Left cardiac atrium (tissue), 4 donors: ENCODE results near the gene TRPM8. TPM values are rescaled to one million over a fixed set of nuclear protein-coding genes. Genes with fewer than 3 reads are reported as not detected.
"Not testable (repeated sequence)": the region's sequence is repeated elsewhere in the genome, so short reads cannot be mapped to it uniquely, and the experiment has no call there.

Experiments
- ATAC-seq, 2 donors: fragments of 200-7000 bp; cut with Tn5 transposase; one replicate each; pipeline ENCODE4 v1.9.1; 2020; ENCODE audit warnings: mild to moderate bottlenecking in 2 of 2, moderate library complexity in 2 of 2
- DNase-seq: peaks from one replicate; pipeline ENCODE4 v3.0.0-alpha.2; 2020
- intact Hi-C, 2 donors: fragments of 100-400 bp; cut with DNase I; formaldehyde crosslinking; loops; one replicate each; pipeline versions ENCODE4 v1.14.1 to v1.15.1; 2022 to 2023
- total RNA-seq, 2 donors: library from RNA; stranded (reverse); fragmentation: NEBNext Ultra II Directional; extraction: Animal tissue kit (Norgen Biotek cat#: 25700); gene quantifications; one replicate each; pipeline ENCODE4 v1.2.1, GENCODE V29; 2021
- donor health status: DM: no; HTN: yes; CAD: no.
- donor health status: DM: no; HTN: yes; CAD: no; lungs with severe emphysema.
- donor health status: DM: yes; HTN: yes; CAD: no.
- donor health status: Dilated cardiomyopathy.

The TRPM8 gene
- total RNA-seq, 2 donors from 2014 or later = not detected

DNA sequence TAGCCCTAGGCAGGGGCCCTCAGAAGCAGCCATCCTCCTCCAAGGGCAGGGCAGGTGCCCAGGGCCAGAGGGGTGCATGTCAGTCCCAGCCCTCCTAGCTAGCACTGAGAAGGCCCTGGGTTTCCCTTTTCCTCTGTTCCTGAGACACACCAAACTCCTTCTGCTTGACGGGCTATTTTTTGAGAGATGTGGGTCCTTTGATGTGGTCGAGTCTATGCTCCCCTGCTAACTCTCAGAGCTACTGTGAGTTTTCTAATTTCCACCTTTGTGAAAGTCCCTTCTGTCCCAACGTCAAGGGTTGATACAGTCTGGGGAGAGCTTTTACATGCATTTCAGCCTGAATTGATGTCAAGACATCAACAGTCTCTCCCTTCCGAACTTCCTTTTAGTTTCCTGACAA is 51.4 kb downstream of the TRPM8 start:
- ATAC-seq = no peak
- intact Hi-C loops = no loop called here
- DNase-seq = no peak

GRCh38 chr2:233972460-233972859 is 55.3 kb downstream of the TRPM8 start:
- intact Hi-C loops = not testable (repeated sequence)

DNA sequence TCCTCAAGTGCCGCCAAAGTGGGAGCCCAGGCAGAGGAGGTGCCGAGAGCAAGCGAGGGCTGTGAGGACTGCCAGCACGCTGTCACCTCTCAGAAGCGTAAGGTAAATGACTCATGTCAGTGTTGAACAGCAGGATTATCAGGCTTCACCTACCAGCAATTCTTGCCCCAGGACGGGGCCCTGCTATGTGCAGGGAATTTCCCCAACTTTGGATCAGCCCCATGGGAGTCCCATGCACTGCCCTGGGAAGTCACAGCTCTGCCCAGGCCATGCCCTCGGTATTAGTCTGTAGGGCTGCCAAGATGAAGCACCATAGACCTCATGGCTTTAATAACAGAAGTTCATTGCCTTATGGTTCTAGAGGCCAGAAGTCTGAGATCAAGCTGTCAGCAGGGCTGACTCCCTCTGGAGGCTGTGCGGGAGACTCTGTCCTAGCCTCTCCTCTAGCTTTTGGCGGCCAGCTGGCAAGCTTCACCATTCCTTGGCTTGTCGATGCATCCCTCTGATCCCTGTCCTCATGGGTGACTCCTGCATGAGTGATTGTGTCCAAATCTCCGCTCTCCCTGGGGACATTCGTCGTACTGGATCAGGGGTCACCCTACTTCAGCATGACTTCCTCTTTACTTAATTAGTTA is 55.9 kb downstream of the TRPM8 start:
- intact Hi-C loops = no loop called here
- DNase-seq (no peak), ATAC-seq (peak; percentile 20 to 38)

More at GRCh38 chr2:233972460-233972859, 55.3 kb downstream of the TRPM8 start:
- DNase-seq, ATAC-seq: not testable (repeated sequence)

- DNase-seq (no peak), ATAC-seq (no peak)
- intact Hi-C loops = no loop called here
Measured at GRCh38 chr2:233973786-233974185, 56.6 kb downstream of the TRPM8 start.

DNA sequence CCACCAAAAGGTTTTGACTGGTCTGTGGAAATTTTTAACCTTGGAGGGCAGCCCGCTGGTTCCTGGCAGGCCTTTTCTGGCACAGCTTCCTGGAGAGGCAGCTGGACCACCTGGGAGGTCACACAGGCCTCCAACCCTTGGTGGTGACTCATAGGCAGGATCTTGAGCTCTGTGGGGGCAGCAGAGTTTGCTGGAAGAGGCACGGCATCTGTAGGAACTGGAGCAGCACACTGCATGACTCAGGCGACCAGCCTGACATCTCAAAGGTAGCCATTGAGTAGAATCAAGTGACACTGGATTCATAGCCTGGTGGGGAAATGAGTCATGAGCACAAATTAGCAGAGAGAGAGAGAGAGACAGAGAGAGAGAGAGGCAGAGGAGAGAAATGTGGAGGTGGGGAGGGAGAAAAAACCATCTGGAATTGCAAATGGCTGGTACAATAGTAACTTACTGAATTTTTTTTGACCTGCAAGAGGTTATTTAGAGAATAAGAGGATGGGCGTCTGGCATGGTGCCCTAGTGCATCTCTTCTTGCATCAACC is 57.4 kb downstream of the TRPM8 start:
- DNase-seq (no peak), ATAC-seq (peak in 1 of 2 donors; percentile 92)
- intact Hi-C loops = no loop called here

DNA sequence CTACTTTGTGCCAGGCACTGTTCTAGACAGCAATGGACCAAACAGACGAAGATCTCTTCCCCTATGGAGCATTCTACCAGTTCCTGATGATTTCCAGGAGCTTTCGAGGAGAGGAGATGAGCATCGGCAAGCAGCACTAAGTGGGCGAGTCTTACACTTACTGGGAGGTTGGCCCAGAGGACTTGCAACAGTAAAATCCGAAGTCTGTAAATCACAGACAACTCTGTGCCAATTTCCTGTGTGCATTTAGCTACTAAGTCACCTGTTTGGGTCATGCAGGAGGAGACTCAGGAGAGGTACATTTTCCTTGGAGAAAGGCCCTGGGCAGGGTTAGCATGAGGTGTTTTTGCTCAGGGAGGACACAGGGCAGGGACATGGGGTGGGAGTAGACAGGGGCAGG is 58.9 kb downstream of the TRPM8 start:
- ATAC-seq (no peak), DNase-seq (no peak)
- intact Hi-C loops = no loop called here

- DNase-seq = no peak
- intact Hi-C loops = no loop called here
- ATAC-seq = peak in 1 of 2 donors; percentile 44
Measured at GRCh38 chr2:233976690-233977294, 59.6 kb downstream of the TRPM8 start.

DNA sequence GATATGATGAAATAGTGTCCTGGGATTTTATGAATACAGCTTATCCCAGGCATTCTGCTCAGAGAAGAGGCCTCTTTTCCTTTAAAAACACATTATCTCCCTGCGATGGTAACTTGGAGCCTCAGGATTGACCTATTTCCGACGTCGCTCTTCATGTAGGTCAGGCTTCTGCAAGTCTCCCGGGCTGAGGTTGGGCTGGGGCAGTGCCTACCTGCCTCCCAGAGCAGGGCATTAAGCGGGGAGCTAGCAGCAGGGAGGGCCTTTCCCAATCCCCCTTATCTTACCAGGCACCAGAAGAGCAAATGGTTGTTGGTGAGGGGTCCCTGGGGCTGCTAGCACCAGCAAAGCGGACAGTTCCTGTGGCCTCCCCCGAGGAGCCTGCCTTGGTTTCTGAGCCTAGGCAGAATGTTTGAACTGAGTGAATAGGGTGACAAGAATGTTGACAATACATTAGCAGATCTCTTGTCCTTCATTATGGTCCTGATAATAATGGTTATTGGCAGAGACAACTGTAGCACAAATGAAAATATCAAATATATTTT is 60.2 kb downstream of the TRPM8 start:
- DNase-seq = no peak
- intact Hi-C loops = no loop called here

DNA sequence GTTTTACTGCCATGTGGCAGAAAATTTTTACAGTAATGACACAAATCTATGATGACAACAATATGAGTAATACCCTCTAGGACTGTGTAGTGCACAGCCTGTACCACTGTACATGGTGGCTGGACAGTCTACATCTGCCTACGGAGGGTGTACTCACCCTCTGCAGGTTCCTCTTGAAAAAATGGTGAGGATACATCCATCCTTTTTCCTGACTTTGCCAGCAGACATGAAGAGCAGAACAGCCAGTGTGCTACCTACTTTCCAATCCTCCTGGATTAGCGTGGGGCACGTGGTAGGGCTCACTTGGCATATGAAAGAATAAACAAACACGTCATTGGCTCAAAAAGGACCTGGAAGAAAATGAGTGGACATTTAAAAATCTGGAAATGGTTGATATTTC is 62.6 kb downstream of the TRPM8 start:
- intact Hi-C loops = no loop called here
- ATAC-seq (no peak), DNase-seq (no peak)

More for the DNA sequence above, 60.2 kb downstream of the TRPM8 start:
- no peak for ATAC-seq

GRCh38 chr2:233980955-233981561 is 63.9 kb downstream of the TRPM8 start:
- ATAC-seq (no peak), DNase-seq (no peak)
- intact Hi-C loops = no loop called here

- ATAC-seq (no peak), DNase-seq (no peak)
- intact Hi-C loops = no loop called here
Measured at GRCh38 chr2:233981574-233982420, 64.6 kb downstream of the TRPM8 start.

DNA sequence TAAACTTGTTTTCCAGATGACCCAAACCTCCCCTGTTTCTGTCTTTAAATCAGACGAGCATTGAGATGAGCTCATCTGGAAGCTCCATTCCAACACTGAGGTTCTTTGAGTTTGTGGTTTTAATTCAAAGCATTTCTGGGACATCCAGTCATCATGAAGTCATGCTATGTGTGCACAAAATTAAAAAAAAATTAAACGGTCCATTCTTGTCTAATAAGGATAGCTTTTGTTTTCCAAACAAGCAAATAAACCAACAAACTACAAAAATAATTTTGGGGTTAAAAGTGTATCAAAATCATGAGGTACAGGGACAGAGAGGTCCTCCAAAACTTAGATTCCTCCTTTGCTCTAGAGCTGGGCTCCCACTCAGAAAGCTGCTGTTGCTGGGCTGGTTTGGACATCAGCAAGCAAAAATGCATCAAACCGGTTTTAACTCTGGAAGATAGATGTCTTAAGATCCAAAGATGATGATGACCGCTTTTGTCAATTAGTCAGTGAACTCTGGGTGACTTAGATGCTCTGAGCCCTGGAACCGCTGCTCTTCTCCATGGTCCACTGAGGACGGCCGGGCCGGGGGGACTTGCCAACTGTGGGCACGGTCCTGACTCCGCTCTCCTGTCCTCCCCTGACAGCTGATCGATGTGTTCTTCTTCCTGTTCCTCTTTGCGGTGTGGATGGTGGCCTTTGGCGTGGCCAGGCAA is 65.4 kb downstream of the TRPM8 start:
- DNase-seq (no peak), ATAC-seq (no peak)
- intact Hi-C loops = no loop called here

DNA sequence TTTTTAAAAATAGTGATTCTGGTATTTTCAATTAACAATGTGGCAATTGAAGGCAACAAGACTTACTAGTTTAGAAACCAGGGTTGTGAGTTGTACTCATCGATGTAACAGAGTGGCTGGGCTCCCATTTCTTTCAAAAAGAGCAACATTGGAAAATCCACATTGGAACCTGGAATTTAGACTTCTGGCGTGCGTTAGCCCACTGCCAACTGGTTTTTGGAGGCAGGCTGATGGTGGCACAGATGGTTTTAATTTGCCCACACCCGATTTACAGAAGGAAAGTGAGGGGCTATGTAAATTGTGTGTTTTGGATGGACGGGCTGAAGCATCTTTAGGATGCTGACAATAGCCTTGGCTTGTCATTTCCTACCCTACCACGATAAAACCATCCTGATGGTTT is 66.3 kb downstream of the TRPM8 start:
- DNase-seq = no peak
- ATAC-seq = no peak
- intact Hi-C loops = no loop called here

GRCh38 chr2:233988581-233988980 is 71.4 kb downstream of the TRPM8 start:
- DNase-seq = no peak
- intact Hi-C loops = no loop called here
- ATAC-seq = no peak

DNA sequence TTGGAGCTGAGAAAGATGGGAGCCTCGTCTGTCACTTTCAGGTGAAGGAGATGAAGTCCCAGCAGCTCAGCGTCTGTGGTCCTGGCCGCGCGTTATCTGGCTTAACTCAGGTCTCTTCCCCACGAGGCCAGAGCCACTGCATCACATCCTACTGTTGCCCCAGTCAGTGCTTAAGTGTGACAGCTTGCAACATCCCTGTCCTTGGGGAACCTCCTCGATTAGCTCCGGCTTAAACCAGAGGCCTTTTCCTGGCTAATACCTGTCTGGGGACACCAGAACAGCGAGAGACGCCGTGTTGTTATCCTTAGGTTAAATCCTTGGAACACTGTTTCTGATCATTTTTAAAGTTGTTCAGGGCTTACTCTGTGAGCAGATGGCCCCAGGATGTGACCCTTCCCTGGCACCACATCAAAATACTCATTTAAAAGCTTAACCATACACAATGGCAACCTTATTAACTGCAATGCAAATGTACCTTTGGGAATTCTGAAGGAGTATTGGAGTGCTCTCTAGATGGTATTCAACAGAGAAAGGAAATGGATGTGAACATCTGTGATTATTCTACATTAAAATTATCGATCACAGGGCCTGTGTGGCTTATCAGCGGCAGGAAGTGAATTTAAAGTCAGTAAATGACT is 72.2 kb downstream of the TRPM8 start:
- ATAC-seq (no peak), DNase-seq (no peak)
- intact Hi-C loops = no loop called here

DNA sequence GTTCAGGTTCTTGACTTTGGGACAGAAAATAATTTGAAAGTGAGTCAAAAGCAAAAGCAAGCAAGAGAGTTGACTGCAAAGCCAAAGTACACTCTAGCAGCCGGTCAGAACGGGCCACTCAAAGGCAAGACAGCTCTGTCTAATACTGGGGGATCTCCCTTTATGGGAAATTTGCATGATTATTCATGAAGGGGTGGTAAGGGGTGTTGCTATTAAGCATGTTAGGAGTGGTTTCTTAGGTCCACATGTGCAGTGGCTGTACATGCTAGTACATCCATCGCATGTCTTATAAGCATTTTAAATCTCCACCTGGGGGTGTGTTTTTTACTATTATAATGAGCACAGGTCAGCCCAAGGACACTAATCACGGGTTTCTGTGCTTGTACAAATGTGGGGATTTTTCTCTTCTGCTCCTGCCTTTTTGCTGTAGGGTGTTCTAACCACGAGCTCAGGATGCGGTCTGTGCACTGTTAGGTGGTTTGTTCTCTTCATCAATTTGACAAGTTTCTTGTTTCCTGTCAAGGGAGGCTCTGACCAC is 73.2 kb downstream of the TRPM8 start:
- intact Hi-C loops = no loop called here
- DNase-seq (no peak), ATAC-seq (peak in 1 of 2 donors; percentile 65)

DNA sequence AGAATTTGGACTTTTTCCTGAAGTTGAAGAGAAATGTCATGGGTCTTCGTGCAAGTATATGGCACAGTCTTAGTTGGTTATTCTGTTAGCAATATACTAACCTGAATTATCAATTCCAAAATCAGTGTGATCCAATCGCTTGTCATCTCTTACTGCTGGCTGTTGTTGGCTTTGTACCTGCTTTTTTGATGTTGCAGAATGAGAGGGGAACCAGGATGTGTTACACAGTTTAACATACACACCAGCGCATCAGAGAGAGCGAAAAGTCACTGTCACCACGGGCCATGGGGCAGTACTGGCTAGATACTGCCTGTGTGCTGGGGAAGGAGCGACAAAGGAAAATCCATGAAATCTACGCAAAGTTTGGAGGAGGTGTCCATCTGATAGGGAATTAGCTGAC is 74.0 kb downstream of the TRPM8 start:
- DNase-seq = no peak
- intact Hi-C loops = no loop called here
- no peak for ATAC-seq
